ENCODE data around the gene CHRNE.

The CHRNE gene

DNA sequence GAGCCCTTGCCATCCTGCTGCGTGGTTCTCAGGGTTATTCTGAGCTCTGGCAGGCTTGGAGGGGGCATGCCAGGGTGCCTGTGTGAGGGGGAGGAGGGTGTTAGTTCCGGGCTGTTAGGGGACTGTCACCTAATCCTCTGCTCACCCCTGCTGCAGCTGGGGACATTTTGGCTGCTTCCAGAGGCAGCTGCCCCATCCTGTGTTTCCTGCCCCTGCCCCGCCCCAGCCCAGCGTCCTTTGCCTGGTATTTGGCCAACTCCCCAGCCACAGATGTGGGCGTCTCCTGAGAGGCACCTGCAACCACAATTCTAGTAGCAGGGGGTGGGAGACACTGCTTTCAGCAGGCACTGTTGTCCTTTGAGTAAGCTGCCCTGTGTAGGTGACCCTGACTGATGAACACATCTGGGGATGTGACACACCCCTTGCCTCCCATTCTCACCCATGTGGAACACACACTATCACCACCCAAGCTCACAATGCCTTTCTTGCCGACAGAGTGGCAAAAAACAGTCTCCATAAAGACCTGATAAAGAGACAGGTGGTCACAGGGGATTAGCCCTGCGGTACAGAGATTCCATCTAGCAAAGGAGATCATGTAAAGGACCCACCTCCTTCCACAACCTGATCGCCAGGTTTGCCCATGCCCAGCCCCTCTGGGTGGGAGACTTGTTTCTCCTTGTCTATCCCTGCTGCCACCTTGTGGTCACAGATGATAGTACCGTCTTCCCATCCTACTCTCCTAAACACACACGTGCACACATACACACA, at the start of gene CHRNE:
TSS of gene CHRNE (minus strand) at position 48 of the 768 bp plus-strand sequence. CDS start at position 13, 35 bp downstream.
- ChIA-PET POLR2A (ENCODE audit: low non-redundant PET) (interaction anchor here (0.6 kb wide), 2 partner anchors 24 to 345 kb away, joined by 4 to 7 read pairs; no protein-coding TSS in a partner anchor), CTCF (interaction anchor here (0.6 to 1.6 kb wide), 17 partner anchors 9 to 222 kb away, joined by 3 to 11 read pairs (median 4); partner anchors contain the start of gene VMO1)
- peak; percentile 50 for DNase-seq (ENCODE audit: low spot score)
- TF ChIP-seq, protein P1, sequence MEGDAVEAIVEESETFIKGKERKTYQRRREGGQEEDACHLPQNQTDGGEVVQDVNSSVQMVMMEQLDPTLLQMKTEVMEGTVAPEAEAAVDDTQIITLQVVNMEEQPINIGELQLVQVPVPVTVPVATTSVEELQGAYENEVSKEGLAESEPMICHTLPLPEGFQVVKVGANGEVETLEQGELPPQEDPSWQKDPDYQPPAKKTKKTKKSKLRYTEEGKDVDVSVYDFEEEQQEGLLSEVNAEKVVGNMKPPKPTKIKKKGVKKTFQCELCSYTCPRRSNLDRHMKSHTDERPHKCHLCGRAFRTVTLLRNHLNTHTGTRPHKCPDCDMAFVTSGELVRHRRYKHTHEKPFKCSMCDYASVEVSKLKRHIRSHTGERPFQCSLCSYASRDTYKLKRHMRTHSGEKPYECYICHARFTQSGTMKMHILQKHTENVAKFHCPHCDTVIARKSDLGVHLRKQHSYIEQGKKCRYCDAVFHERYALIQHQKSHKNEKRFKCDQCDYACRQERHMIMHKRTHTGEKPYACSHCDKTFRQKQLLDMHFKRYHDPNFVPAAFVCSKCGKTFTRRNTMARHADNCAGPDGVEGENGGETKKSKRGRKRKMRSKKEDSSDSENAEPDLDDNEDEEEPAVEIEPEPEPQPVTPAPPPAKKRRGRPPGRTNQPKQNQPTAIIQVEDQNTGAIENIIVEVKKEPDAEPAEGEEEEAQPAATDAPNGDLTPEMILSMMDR (conservative IDR thresholded peaks at IDR 0.05; ENCODE audit: low read depth): peak; percentile 87
- peak within 1 kb of the TSS; percentile 67 for H3K27ac ChIP-seq

DNA sequence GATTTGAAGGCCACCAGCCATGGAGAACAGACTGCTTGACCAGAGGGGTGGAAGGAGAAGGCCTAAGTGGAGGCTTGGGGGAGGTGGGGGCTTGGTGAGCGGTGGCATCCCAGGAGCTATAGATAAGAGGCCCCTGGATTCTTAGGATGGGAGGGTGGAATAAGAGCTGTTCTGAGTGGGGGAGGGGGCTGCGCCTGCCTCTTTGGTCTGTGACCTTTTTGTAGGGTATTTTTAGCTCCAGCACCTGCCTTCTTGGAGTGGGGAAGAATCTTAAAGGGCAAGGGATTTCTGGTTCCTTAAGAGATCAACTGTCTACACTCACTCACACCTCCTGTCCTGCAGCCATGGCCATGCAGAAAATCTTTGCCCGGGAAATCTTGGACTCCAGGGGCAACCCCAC, 48.6 kb upstream of the CHRNE start:
- CTCF ChIA-PET: interaction anchor here (1.5 kb wide), 1 partner anchor 36 kb away, joined by 3 read pairs; the partner anchor contains the start of gene CAMTA2
- peak overlapping the region; percentile 100 for H3K27ac ChIP-seq
- TF ChIP-seq, protein P1 (conservative IDR thresholded peaks at IDR 0.05; ENCODE audit: low read depth): no peak
- DNase-seq (ENCODE audit: low spot score): no peak
- POLR2A ChIA-PET (ENCODE audit: low non-redundant PET): interaction anchor here (0.6 to 1.8 kb wide), 2 partner anchors 14 to 16 kb away, joined by 4 to 5 read pairs; partner anchors contain the start of gene SPAG7

DNA sequence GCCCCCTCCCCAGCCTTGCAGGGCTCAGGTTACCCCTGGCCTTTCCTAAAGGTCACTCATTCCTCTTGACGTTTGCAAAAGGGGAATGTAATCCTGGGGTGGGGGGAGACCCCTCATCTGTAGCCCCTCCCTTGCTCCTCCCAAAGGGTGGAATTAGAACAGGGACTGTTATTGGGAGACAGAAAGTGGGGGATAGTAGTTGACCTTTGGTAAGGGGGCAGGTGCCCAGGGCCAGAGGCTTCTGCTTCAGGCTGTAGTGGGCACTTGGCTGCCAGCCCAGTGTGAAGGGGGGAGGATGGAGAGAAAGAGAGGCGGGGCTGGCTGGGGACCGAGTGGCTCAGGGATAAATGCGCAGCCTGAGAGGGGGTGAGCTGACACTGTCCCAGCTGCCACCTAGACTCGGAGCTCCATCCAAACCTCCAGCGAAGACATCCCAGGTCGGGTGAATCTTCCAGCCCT, 47.9 kb upstream of the CHRNE start, which contains the start of gene ENO3:
TSS of gene ENO3 (plus strand) at position 374 of the 459 bp plus-strand sequence. CDS start 711 bp downstream, outside the sequence.
- ChIA-PET CTCF (interaction anchor here (1.5 kb wide), 1 partner anchor 37 kb away, joined by 3 read pairs; the partner anchor contains the start of gene CAMTA2), POLR2A (ENCODE audit: low non-redundant PET) (interaction anchor here (1.8 kb wide), 1 partner anchor 17 kb away, joined by 5 read pairs; the partner anchor contains the start of gene SPAG7)
- TF ChIP-seq, protein P1 (conservative IDR thresholded peaks at IDR 0.05; ENCODE audit: low read depth): no peak
- H3K27ac ChIP-seq: peak within 1 kb of the TSS; percentile 100
- DNase-seq (ENCODE audit: low spot score): no peak

DNA sequence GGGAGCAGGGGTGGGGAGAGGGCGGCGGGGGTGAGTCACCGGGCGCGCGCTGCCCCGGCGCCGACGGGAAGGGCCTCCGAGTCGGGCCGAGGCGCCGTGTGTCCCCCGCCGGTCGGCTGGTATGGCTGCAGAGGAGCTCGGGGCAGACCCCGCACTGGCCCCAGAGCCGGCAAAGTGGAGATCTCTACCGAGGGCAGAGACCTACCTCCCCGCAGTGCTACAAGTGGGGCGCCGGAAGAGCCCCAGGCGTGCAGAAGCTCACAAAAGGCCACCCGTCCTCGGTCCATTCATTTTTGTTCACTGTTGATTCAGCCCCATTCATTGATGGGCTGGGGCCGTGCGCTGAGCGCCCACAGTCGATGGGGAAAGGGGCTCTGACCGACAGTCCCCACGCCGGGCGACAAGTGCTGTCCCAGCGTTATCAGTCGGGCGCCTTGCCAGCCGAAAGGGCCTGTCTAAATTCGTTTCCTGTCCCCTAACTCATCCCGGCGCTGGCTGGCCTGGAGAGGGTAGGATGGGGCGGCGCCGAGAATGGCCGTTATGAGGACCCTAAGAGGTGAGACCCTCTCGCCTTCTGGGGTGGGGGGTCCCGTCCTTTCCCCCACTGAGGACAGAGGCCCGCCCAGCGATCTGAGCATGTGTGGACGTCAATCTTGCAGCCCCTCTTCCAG, 47.3 kb upstream of the CHRNE start:
- H3K27ac ChIP-seq: peak overlapping the region; percentile 100
- POLR2A ChIA-PET (ENCODE audit: low non-redundant PET): interaction anchor here (1.8 kb wide), 1 partner anchor 17 kb away, joined by 5 read pairs; the partner anchor contains the start of gene SPAG7
- no peak for DNase-seq (ENCODE audit: low spot score)
- CTCF ChIA-PET: interaction anchor here (1.5 kb wide), 1 partner anchor 37 kb away, joined by 3 read pairs; the partner anchor contains the start of gene CAMTA2
- TF ChIP-seq, protein P1 (conservative IDR thresholded peaks at IDR 0.05; ENCODE audit: low read depth): no peak

DNA sequence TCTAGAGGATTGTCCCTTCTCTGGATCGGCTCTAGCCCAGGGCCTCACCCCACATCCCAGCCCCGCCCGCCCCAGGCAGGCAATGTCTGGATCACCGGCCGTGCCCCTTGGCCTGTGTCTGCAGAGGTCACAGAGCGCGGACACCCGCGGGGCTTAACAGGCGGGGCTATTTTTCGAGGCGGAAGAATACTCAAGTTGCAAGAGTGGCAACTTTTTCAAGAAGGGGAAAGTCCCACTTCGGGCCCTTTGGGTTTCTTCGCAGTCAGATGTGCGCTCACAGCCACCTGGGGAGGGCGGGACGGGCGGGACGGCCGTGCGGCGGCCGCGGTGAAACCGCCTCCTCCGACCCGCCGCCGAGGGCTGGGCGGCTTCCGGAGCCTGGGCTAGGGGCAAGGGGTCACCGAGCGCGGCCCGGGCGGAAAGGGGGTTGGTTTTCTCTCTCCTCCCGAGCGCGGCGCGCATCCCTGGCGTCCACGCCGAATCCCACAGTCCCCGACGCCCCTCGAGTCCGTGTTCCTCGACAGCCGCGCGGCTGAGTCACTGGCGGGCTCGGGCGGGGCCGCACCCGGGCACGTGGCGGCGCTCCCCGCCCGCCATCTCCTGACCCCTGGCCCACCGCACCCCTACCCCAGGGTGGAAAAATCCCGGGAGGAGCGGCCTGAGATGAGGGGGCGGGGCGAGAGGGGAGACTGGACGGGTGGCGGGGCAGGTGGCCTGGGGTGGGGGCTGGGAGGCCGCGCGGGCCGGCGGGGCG, 46.6 kb upstream of the CHRNE start:
- ChIA-PET POLR2A (ENCODE audit: low non-redundant PET) (interaction anchor here (1.1 to 1.8 kb wide), 3 partner anchors 18 to 40 kb away, joined by 3 to 6 read pairs (median 5); partner anchors contain the start of gene SPAG7), CTCF (no interaction called here)
- DNase-seq (ENCODE audit: low spot score): peak; percentile 79
- H3K27ac ChIP-seq: peak overlapping the region; percentile 100
- TF ChIP-seq, protein P1 (conservative IDR thresholded peaks at IDR 0.05; ENCODE audit: low read depth): no peak

Data from RWPE1 (cell line).